Measurements from ENCODE around the gene SPG7. TPM values are rescaled to one million over a fixed set of nuclear protein-coding genes. Genes with fewer than 3 reads are reported as not detected.
A peak's percentile ranks its signal among the peaks of the same experiment; 100 is the strongest.

The SPG7 gene
- total RNA-seq, 1 experiment from 2014 or later: 119 TPM

GRCh38 chr16:89475144-89475543 lies 33.1 kb upstream of the SPG7 start:
- no peak overlapping the region for H3T11ph ChIP-seq (ENCODE audit: low read length)
- peaks cover 5% of the 10 kb centered on the region for H4K20me1 ChIP-seq (ENCODE audit: control insufficient read depth, insufficient read depth, insufficient read length)
- H3K27me3 Mint-ChIP-seq (ENCODE audit: low read depth): no peaks in the 10 kb centered on the region; the same call in 1 of the 2 replicates
- no peak overlapping the region for H2BK120ac ChIP-seq (ENCODE audit: low read depth, low read length, poor library complexity, severe bottlenecking)
- H3K18ac ChIP-seq (ENCODE audit: insufficient read length, low read depth, low read length): no peak overlapping the region
- H3K9me3 ChIP-seq (ENCODE audit: control insufficient read depth, low read depth, low read length): no peaks in the 10 kb centered on the region
- H3K79me2 ChIP-seq (ENCODE audit: insufficient read depth, low read length): peaks cover 88% of the 10 kb centered on the region
- H3K9ac ChIP-seq (ENCODE audit: extremely low read depth, insufficient read length, low read length): no peak overlapping the region
- no peak overlapping the region for H2AK5ac ChIP-seq (ENCODE audit: insufficient read length, low read length)
- no peak overlapping the region for H4K8ac ChIP-seq (replicated peaks; ENCODE audit: insufficient read length, low read depth, low read length)
- no peak overlapping the region for H2BK5ac ChIP-seq (ENCODE audit: insufficient read length, low read length)
- DNase-seq: no peak
- no peaks in the 10 kb centered on the region for H3K23me2 ChIP-seq (ENCODE audit: insufficient read length, low read depth, low read length, poor library complexity, severe bottlenecking)
- H3K4me2 ChIP-seq (ENCODE audit: insufficient read depth, insufficient read length, low read length): no peak overlapping the region
- peaks cover 6% of the 10 kb centered on the region for H3K79me1 ChIP-seq (ENCODE audit: insufficient read depth, low read depth, low read length, poor library complexity, severe bottlenecking)
- no peak overlapping the region for H2AFZ ChIP-seq (ENCODE audit: low read length)
- no peaks in the 10 kb centered on the region for H3K27me3 ChIP-seq (ENCODE audit: insufficient read depth, low read length)
- H3K4me1 Mint-ChIP-seq: peaks cover 55 to 62% of the 10 kb centered on the region in 2 experiments
- no peak overlapping the region for H3K27ac ChIP-seq (ENCODE audit: insufficient read length, low read depth, low read length)
- H3K27ac Mint-ChIP-seq: peak overlapping the region in 2 of 3 experiments; percentile 20 to 73; a peak in 3 of 7 replicates
- no peak overlapping the region for H3K4ac ChIP-seq (ENCODE audit: low read depth, low read length)
- H3K23ac ChIP-seq (ENCODE audit: insufficient read length, low read depth, low read length): no peak overlapping the region
- H3K36me3 Mint-ChIP-seq (ENCODE audit: insufficient read depth in 1 of 3, low read depth in 3 of 3): peaks cover 1 to 7% (median 4%) of the 10 kb centered on the region in 3 experiments; a peak in 5 of 7 replicates
- H4K5ac ChIP-seq (ENCODE audit: insufficient read length, low read depth, low read length): no peak overlapping the region
- H3K4me1 ChIP-seq (ENCODE audit: insufficient read depth, low read length): peaks cover 5% of the 10 kb centered on the region; the same call in 1 of the 2 replicates
- TF ChIP-seq CTCF (conservative IDR thresholded peaks at IDR 0.05): no peak
- no peak overlapping the region for H4K91ac ChIP-seq (ENCODE audit: insufficient read length, low read depth, low read length)
- H2BK12ac ChIP-seq (ENCODE audit: insufficient read length, low read depth, low read length): no peak overlapping the region
- H2BK15ac ChIP-seq (ENCODE audit: low read depth, low read length): no peak overlapping the region
- no peaks in the 10 kb centered on the region for H3K9me3 Mint-ChIP-seq
- no peak overlapping the region for H3K4me3 Mint-ChIP-seq
- no peak overlapping the region for H3K14ac ChIP-seq (ENCODE audit: insufficient read depth, low read length)
- H3K56ac ChIP-seq (ENCODE audit: insufficient read length, low read depth, low read length): no peak overlapping the region
- WGBS (ENCODE audit: extremely low coverage, insufficient read length, low lambda C conversion rate): no CpG with 5 or more reads among the region's 5 CpGs
- H2BK20ac ChIP-seq (ENCODE audit: low read depth, low read length, poor library complexity, severe bottlenecking): no peak overlapping the region
